Tibial artery (tissue), 4 donors: ENCODE data around the gene RAB5A.
A peak's percentile ranks its signal among the peaks of the same experiment; 100 is the strongest.
"Not testable (repeated sequence)": the region's sequence is repeated elsewhere in the genome, so short reads cannot be mapped to it uniquely, and the experiment has no call there.

Experiments used
- DNase-seq, 2 donors: peaks; one replicate each; pipeline ENCODE4 v3.0.0-alpha.2; 2019
- H3K27ac ChIP-seq, 2 donors: fragments of 200-600 bp; sonication (generic) in 1 of 2; 1 replicate in 1 of 2; 2 replicates in 1 of 2; pipeline ENCODE4 v1.5.1; 2018 to 2019; ENCODE audit warnings: mild to moderate bottlenecking in 1 of 2
- H3K27me3 ChIP-seq, 2 donors: fragments of 200-600 bp; sonication (generic) in 1 of 2; one replicate each; pipeline versions ENCODE4 v1.5.1 to v1.6.0; 2016 to 2019
- H3K36me3 ChIP-seq, 3 donors: fragments of 200-600 bp; sonication (generic) in 2 of 3; one replicate each; pipeline ENCODE4 v1.5.1; 2016 to 2019; ENCODE audit warnings: mild to moderate bottlenecking in 2 of 3
- H3K4me1 ChIP-seq, 4 donors: fragments of 200-600 bp; sonication (generic) in 2 of 4; 1 replicate in 3 of 4; 2 replicates in 1 of 4; pipeline ENCODE4 v1.5.1; 2016 to 2019
- H3K4me3 ChIP-seq, 2 donors: fragments of 200-600 bp; sonication (generic) in 1 of 2; 1 replicate in 1 of 2; 2 replicates in 1 of 2; pipeline ENCODE4 v1.5.1; 2018 to 2019; ENCODE audit warnings: mild to moderate bottlenecking in 2 of 2
- H3K9me3 ChIP-seq, 3 donors: fragments of 200-600 bp; sonication (generic) in 1 of 3; one replicate each; pipeline ENCODE4 v1.5.1; 2016 to 2019
- intact Hi-C: fragments of 100-400 bp; cut with DNase I; formaldehyde crosslinking; loops from one replicate; pipeline ENCODE4 v1.15.0; 2023; ENCODE audit warnings: low total_unique reads
- TF ChIP-seq, protein P1 (sequence below), 2 experiments: fragments of 200-600 bp in 1 of 2; fragments of 450-650 bp in 1 of 2; IDR thresholded peaks; one replicate each; pipeline ENCODE4 v1.5.1; 2017 to 2019; ENCODE audit warnings: antibody characterized with exemption in 2 of 2, mild to moderate bottlenecking in 1 of 2, moderate library complexity in 1 of 2

Gene RAB5A, protein sequence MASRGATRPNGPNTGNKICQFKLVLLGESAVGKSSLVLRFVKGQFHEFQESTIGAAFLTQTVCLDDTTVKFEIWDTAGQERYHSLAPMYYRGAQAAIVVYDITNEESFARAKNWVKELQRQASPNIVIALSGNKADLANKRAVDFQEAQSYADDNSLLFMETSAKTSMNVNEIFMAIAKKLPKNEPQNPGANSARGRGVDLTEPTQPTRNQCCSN

DNA sequence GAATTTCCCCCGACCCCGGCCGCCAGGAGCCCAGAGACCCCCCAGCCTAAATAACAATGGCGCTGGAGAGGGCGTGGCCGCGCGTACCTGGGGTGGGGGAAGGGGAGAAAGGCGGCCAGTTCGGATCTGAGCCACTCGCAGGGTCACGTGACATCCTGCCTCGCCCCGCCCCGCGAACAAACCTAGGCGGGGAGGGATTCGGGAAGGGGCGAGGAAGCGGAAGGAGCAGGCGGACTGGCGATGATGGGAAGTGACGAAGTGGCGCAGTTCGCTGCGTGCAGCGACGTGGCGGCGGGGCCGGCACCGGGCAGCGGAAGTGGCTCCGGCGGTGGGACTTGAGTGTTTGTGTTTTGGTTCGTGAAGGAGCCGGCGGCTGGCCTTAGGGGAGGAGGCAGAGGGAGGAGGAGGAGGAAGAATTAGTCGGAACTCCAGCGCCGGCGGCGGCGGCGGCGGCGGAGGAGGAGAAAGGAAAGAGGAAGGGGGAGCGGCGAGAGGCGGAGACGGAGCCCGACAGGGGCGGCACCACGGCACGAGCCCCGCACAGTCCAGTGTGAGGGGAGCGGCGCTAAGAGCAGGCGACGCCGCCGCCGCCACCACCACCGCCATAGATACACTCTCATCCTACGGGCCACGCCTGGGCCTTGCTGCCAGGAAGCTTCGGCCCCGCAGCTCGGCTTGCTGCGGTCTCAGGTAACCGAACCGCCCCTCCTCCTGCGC lies at the start of gene RAB5A:
Gene RAB5A (plus strand): TSS at position 266 of the 717 bp plus-strand sequence. CDS start 3,802 bp downstream, outside the sequence.
- DNase-seq = peak; percentile 98 to 99
- Histone ChIP-seq H3K27ac (peak within 1 kb of the TSS; percentile 97 to 99), H3K4me3 (peak within 1 kb of the TSS; percentile 86 to 92), H3K9me3 (no peaks in the 10 kb centered on the region), H3K36me3 (peaks cover 0 to 9% (median 1%) of the 10 kb centered on the region in 3 donors), H3K4me1 (peaks cover 0 to 44% (median 27%) of the 10 kb centered on the region in 4 donors), H3K27me3 (no peaks in the 10 kb centered on the region)
- TF ChIP-seq, protein P1, sequence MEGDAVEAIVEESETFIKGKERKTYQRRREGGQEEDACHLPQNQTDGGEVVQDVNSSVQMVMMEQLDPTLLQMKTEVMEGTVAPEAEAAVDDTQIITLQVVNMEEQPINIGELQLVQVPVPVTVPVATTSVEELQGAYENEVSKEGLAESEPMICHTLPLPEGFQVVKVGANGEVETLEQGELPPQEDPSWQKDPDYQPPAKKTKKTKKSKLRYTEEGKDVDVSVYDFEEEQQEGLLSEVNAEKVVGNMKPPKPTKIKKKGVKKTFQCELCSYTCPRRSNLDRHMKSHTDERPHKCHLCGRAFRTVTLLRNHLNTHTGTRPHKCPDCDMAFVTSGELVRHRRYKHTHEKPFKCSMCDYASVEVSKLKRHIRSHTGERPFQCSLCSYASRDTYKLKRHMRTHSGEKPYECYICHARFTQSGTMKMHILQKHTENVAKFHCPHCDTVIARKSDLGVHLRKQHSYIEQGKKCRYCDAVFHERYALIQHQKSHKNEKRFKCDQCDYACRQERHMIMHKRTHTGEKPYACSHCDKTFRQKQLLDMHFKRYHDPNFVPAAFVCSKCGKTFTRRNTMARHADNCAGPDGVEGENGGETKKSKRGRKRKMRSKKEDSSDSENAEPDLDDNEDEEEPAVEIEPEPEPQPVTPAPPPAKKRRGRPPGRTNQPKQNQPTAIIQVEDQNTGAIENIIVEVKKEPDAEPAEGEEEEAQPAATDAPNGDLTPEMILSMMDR (IDR thresholded peaks at IDR 0.05) = no peak
- intact Hi-C loops = loop anchor here (2.0 to 5.0 kb wide), 3 partner anchors 60 to 238 kb away; partner anchors contain the start of gene KAT2B

- H3K4me1 ChIP-seq = no peaks in the 10 kb centered on the region
- DNase-seq = no peak
- intact Hi-C loops = loop anchor here (5.0 kb wide), 1 partner anchor 1239 kb away; no protein-coding TSS in a partner anchor
Measured at GRCh38 chr3:19898721-19899120, 48.2 kb upstream of the RAB5A start.

GRCh38 chr3:19899264-19899663 lies 47.6 kb upstream of the RAB5A start:
- Histone ChIP-seq H3K27ac (no peak overlapping the region), H3K36me3 (no peaks in the 10 kb centered on the region), H3K27me3 (no peaks in the 10 kb centered on the region), H3K4me1 (no peaks in the 10 kb centered on the region), H3K9me3 (no peaks in the 10 kb centered on the region), H3K4me3 (no peak overlapping the region)
- TF ChIP-seq, protein P1 (IDR thresholded peaks at IDR 0.05) = no peak
- DNase-seq = no peak
- intact Hi-C loops = loop anchor here (5.0 kb wide), 1 partner anchor 1238 kb away; no protein-coding TSS in a partner anchor

More at GRCh38 chr3:19898721-19899120, 48.2 kb upstream of the RAB5A start:
- Histone ChIP-seq H3K9me3 (no peaks in the 10 kb centered on the region), H3K27me3 (no peaks in the 10 kb centered on the region), H3K27ac (no peak overlapping the region), H3K4me3 (no peak overlapping the region), H3K36me3 (no peaks in the 10 kb centered on the region)
- TF ChIP-seq, protein P1 (IDR thresholded peaks at IDR 0.05) = no peak

GRCh38 chr3:19899833-19900232 lies 47.1 kb upstream of the RAB5A start:
- not testable (repeated sequence) for H3K27ac ChIP-seq

GRCh38 chr3:19901337-19901736 lies 45.6 kb upstream of the RAB5A start:
- H3K9me3 ChIP-seq = no peaks in the 10 kb centered on the region
- H3K4me1 ChIP-seq = no peaks in the 10 kb centered on the region
- H3K27me3 ChIP-seq = no peaks in the 10 kb centered on the region
- no peak overlapping the region for H3K4me3 ChIP-seq
- no peak overlapping the region for H3K27ac ChIP-seq
- no peaks in the 10 kb centered on the region for H3K36me3 ChIP-seq
- intact Hi-C loops = no loop called here
- DNase-seq = no peak
- TF ChIP-seq, protein P1 (IDR thresholded peaks at IDR 0.05) = no peak

More at GRCh38 chr3:19899833-19900232, 47.1 kb upstream of the RAB5A start:
- not testable (repeated sequence) for H3K4me1 ChIP-seq, H3K36me3 ChIP-seq, H3K4me3 ChIP-seq, H3K27me3 ChIP-seq, DNase-seq, H3K9me3 ChIP-seq
- intact Hi-C loops = loop anchor here (5.0 kb wide), 1 partner anchor 1237 kb away; no protein-coding TSS in a partner anchor

DNA sequence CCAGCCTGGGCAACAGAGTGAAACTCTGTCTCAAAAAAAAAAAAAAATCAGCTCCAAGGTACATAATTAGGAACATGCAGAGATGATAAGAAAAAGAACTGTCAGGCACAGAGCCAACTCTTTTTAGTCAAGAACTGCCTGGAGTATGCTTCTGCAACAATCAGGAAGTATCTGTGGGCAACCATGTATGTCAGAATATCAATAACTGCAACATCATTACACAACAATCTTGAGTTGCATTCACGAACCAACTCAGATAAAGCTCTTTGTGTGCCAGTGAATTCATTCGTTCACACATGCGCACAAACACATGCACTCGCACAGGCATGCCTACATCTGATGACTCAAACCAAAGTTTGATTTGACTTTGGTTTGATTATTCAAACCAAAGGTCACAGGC lies 45.0 kb upstream of the RAB5A start:
- no peaks in the 10 kb centered on the region for H3K36me3 ChIP-seq
- no peaks in the 10 kb centered on the region for H3K27me3 ChIP-seq
- TF ChIP-seq, protein P1 (IDR thresholded peaks at IDR 0.05) = no peak
- no peak for DNase-seq
- no peaks in the 10 kb centered on the region for H3K4me1 ChIP-seq
- intact Hi-C loops = no loop called here
- H3K9me3 ChIP-seq = no peaks in the 10 kb centered on the region
- H3K27ac ChIP-seq = no peak overlapping the region
- no peak overlapping the region for H3K4me3 ChIP-seq
